HT-29 (cell line): Measurements from ENCODE around the gene NEUROD6. TPM values are rescaled to one million over a fixed set of nuclear protein-coding genes. Genes with fewer than 3 reads are reported as not detected.

Experiments used
- small RNA-seq: library from RNA; depleted of rRNA; stranded (forward); fragments of <200 nt; gene quantifications from one replicate; pipeline ENCODE3, GENCODE V24; 2014
- total RNA-seq: library from RNA; depleted of rRNA; stranded (reverse); fragments of >200 nt; shearing (Covaris generic); gene quantifications from 2 replicates; pipeline ENCODE4 v1.2.3, GENCODE V29; 2014; rRNA removed

Gene NEUROD6
- total RNA-seq, 1 experiment from 2014 or later: not detected

Small RNA genes within 50 kb of the gene (small RNA-seq; reads per million reads assigned to genes)
- gene AC006380.1: not detected

Other genes with a start within 250 kb of the NEUROD6 start
- gene ITPRID1, start 173.4 kb upstream of the NEUROD6 start, total RNA-seq: 0.05 TPM in 1 of 2 replicates, not detected in the other